Activated CD8-positive, alpha-beta memory T cell treated with anti-CD3 and anti-CD28 coated beads, Interleukin-2, amount 10 ng/mL, durations not matched to agents 7 days and 5 days (primary cell): ENCODE data around the gene TNFAIP3. TPM values are rescaled to one million over a fixed set of nuclear protein-coding genes. Genes with fewer than 3 reads are reported as not detected.

ENCODE experiments used
- ATAC-seq: fragments of 150-1000 bp; cut with Tn5 transposase; one replicate; pipeline ENCODE4 v1.10.0; 2021; ENCODE audit warnings: moderate library complexity
- CTCF ChIA-PET: fragments of 350-600 bp; sonication (Branson Sonifier 250); formaldehyde crosslinking; loops from one replicate; lab custom pipeline; 2021; ENCODE audit warnings: antibody characterized with exemption; lab: Charles Lee
- DNase-seq: peaks from one replicate; pipeline ENCODE4 v3.0.0-alpha.2; 2020
- H3K27ac Mint-ChIP-seq: one replicate; pipeline ENCODE4 v1.8.0; 2021; ENCODE audit warnings: mild to moderate bottlenecking, mixed read lengths
- H3K27me3 Mint-ChIP-seq: one replicate; pipeline ENCODE4 v1.8.0; 2021; ENCODE audit warnings: mixed read lengths
- H3K36me3 Mint-ChIP-seq: one replicate; pipeline ENCODE4 v1.8.0; 2021; ENCODE audit warnings: mild to moderate bottlenecking, mixed read lengths
- H3K4me1 Mint-ChIP-seq: one replicate; pipeline ENCODE4 v1.8.0; 2021; ENCODE audit warnings: mixed read lengths
- H3K4me3 Mint-ChIP-seq: one replicate; pipeline ENCODE4 v1.8.0; 2021; ENCODE audit warnings: mild to moderate bottlenecking, moderate library complexity, mixed read lengths
- H3K9me3 Mint-ChIP-seq: one replicate; pipeline ENCODE4 v1.8.0; 2022; ENCODE audit warnings: low read depth, mixed read lengths
- total RNA-seq, 2 experiments: library from RNA; stranded (reverse); gene quantifications; one replicate each; pipeline ENCODE4 v1.2.3, GENCODE V29; 2021

TNFAIP3 gene
- total RNA-seq, result 100 to 1,000 TPM in 1 of 2 experiments, 10 to 100 TPM in 1; 86.7 to 225 TPM

DNA sequence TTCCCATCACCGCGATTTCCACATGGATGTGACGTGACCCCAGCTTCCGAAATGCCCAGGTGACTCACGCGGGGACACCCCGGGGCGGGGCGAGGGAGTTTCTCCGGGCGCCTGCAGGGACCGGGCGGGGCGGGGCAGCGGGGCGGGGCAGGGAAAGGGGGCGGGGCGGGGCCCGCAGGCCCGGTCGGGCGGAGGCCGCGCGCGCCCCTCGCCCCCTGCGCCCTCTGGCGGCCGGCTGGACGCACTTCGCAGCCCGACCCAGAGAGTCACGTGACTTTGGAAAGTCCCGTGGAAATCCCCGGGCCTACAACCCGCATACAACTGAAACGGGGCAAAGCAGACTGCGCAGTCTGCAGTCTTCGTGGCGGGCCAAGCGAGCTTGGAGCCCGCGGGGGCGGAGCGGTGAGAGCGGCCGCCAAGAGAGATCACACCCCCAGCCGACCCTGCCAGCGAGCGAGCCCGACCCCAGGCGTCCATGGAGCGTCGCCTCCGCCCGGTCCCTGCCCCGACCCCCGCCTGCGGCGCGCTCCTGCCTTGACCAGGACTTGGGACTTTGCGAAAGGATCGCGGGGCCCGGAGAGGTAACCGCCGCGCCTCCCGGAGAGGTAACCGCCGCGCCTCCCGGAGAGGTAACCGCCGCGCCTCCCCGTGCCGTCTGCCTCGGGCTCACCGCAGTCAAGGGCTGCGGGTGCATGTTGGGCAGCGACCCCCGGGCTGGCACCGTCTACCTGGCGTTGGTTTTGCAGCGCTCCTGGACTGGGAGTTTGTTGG, at the start of gene TNFAIP3:
Gene TNFAIP3 (plus strand): TSS at position 346 of the 771 bp plus-strand sequence. CDS start 3,969 bp downstream, outside the sequence.
- Mint-ChIP-seq H3K9me3 (no peaks in the 10 kb centered on the region), H3K4me1 (peaks cover 42% of the 10 kb centered on the region), H3K36me3 (peaks cover 37% of the 10 kb centered on the region), H3K27me3 (no peaks in the 10 kb centered on the region), H3K27ac (peak within 1 kb of the TSS; percentile 93), H3K4me3 (peak within 1 kb of the TSS; percentile 79)
- CTCF ChIA-PET, result interaction anchor here (0.6 to 13.4 kb wide), 39 partner anchors 9 to 214 kb away, joined by 3 to 273 read pairs (median 6); no protein-coding TSS in a partner anchor
- peak; percentile 80 for ATAC-seq
- DNase-seq, result peak; percentile 96

DNA sequence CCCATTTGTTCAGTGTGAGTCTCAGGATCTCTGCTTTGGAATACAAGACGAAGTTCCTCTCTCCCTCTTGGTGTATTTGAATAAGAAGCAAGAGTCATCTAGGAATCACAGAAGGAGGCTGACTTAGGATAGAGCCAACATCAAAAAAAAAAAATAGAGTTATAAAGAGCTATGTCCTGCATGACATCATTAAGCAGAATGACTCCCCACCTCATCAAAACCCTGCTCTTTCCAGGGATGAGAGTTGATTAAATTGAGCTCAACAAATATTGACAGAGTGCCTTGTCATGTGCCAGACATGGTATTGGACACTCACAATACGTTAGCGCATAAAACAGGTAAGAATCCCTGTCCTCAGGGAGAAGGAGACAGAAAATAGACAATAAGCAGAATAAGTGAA, 48.6 kb upstream of the TNFAIP3 start:
- Mint-ChIP-seq H3K27ac (peak overlapping the region; percentile 51), H3K27me3 (no peaks in the 10 kb centered on the region), H3K36me3 (peaks cover 1% of the 10 kb centered on the region), H3K4me1 (peaks cover 62% of the 10 kb centered on the region), H3K4me3 (no peak overlapping the region), H3K9me3 (no peaks in the 10 kb centered on the region)
- no peak for DNase-seq
- CTCF ChIA-PET, result interaction anchor here (0.7 to 1.3 kb wide), 3 partner anchors 9 to 19 kb away, joined by 3 to 5 read pairs (median 4); no protein-coding TSS in a partner anchor
- ATAC-seq, result no peak

DNA sequence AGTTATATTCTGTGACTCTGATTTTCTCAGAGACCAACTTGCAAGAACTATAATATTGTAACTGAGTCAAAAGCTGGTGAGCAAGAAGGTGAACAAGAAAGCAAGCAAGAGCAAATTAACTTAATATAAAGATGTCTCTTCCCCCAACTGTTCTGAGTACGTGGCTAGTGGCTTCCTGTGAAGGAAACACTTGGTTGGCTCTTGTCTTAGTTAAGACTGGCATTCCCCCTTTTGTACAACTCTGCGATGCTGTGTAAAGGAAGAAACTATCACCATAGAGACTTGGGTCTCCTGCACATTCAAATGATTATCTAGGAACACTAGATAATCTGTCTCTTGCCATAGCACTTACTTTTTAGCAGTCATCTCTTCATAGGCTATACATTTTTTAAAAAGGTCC, 47.3 kb upstream of the TNFAIP3 start:
- H3K36me3 Mint-ChIP-seq, result peaks cover 1% of the 10 kb centered on the region
- no peak for DNase-seq
- no peaks in the 10 kb centered on the region for H3K27me3 Mint-ChIP-seq
- H3K4me3 Mint-ChIP-seq, result peak overlapping the region; percentile 10
- CTCF ChIA-PET, result interaction anchor here (0.9 to 1.9 kb wide), 3 partner anchors 8 to 112 kb away, joined by 3 to 5 read pairs (median 3); no protein-coding TSS in a partner anchor
- peak overlapping the region; percentile 86 for H3K27ac Mint-ChIP-seq
- peak; percentile 53 for ATAC-seq
- H3K9me3 Mint-ChIP-seq, result no peaks in the 10 kb centered on the region
- H3K4me1 Mint-ChIP-seq, result peaks cover 74% of the 10 kb centered on the region

DNA sequence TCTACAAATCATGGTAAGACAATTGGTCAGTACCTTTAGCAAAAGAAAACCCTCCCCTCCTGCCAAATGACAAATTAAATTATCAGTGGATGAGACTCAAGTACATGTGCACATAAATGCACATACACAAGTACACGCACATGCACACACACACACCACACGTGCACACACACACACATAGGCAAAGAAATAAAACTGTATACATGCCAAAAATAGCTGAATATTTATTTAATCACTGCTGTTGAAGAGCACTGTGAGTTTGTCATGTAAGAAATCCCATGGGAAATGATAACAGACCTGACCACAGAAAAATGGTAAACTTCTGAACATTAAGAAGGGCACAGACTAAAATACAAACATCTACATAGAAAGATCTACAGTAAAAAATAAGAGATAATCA, 46.6 kb upstream of the TNFAIP3 start:
- H3K4me3 Mint-ChIP-seq, result no peak overlapping the region
- DNase-seq (no peak), ATAC-seq (no peak)
- H3K36me3 Mint-ChIP-seq, result peaks cover 1% of the 10 kb centered on the region
- peaks cover 81% of the 10 kb centered on the region for H3K4me1 Mint-ChIP-seq
- no peaks in the 10 kb centered on the region for H3K27me3 Mint-ChIP-seq
- CTCF ChIA-PET, result interaction anchor here (0.9 to 1.9 kb wide), 4 partner anchors 8 to 112 kb away, joined by 3 to 5 read pairs (median 3); partner anchors contain the start of gene TNFAIP3
- H3K27ac Mint-ChIP-seq, result peak overlapping the region; percentile 86
- H3K9me3 Mint-ChIP-seq, result no peaks in the 10 kb centered on the region

DNA sequence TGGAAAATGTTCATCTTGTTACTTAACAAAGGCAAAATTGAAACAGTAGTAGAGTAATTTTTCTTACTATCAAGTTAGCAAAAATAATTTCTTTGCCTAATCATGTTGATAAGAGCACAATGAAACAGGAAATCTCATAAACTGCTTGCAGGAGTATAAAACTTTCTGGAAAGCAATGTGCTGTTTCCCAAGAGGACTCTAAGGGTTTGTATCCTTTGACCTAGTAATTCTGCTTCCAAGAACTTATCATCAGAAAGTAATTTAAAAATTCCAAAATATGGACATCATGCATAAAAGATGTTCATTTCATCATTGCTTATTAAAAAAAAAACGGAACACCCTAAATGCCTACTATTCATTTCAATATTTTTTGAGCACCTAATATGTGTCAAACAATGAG, 46.1 kb upstream of the TNFAIP3 start:
- ATAC-seq, result no peak
- H3K27me3 Mint-ChIP-seq, result no peaks in the 10 kb centered on the region
- no peak for DNase-seq
- peaks cover 82% of the 10 kb centered on the region for H3K4me1 Mint-ChIP-seq
- CTCF ChIA-PET, result interaction anchor here (1.0 to 1.9 kb wide), 2 partner anchors 10 to 46 kb away, joined by 3 to 5 read pairs; partner anchors contain the start of gene TNFAIP3
- no peaks in the 10 kb centered on the region for H3K9me3 Mint-ChIP-seq
- no peak overlapping the region for H3K27ac Mint-ChIP-seq
- H3K4me3 Mint-ChIP-seq, result no peak overlapping the region
- peaks cover 1% of the 10 kb centered on the region for H3K36me3 Mint-ChIP-seq

DNA sequence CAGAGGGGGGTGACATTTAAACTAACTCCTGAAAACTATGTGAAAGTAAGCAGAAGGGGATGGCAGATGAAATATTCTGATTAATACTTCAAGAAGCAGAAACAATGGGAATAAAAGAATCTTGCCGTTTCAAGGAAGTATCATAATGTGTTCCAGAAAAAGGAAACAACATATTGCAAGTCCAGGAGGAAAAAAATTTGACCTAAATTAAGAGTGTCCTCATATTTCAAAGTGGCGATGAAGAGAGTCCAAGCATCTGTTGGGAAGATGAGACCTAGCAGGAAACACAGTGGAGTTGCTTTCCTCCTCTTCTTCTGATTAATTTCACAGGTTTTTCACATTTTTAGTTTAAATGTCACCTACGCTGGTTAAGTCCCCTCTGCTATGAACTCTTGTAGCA, 45.6 kb upstream of the TNFAIP3 start:
- Mint-ChIP-seq H3K27me3 (no peaks in the 10 kb centered on the region), H3K27ac (no peak overlapping the region), H3K4me3 (no peak overlapping the region), H3K9me3 (no peaks in the 10 kb centered on the region), H3K4me1 (peaks cover 78% of the 10 kb centered on the region), H3K36me3 (no peaks in the 10 kb centered on the region)
- DNase-seq, result no peak
- no peak for ATAC-seq
- CTCF ChIA-PET, result no interaction called here

DNA sequence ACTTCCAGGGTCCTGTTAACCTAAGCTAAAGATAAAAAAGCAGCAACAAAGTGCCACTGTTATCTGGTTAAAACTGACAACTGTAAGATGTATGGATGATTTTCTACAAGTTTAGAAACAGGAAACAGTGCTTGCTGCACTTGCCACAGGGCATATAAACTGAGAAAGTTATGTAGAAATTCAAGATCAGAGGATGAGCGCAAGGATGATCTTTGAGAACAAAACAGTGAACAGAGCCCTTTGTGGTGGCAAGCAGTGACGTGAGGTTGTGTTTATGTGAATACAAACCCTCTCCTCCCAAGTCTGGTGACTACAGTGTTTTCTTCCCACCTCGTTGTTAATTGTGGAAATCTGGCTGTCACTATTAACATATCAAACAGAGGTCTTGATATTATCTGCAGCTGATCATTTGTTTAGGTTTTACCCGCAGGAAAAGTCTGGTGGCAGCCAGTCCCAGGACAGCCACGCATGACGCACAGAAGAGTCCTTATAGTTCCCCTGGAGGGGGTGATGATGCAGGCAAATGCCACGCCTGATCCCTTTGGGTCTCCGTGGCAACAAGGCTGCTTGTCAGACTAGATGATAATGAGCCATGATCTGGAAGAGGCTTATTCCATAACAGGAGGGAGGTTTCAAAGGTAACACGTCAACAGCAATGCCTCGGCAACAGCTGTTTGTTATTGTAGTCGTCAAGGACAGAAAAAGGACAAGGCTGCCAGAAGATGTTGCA, 43.1 kb upstream of the TNFAIP3 start:
- Mint-ChIP-seq H3K27ac (peak overlapping the region; percentile 98), H3K4me3 (peak overlapping the region; percentile 65), H3K27me3 (no peaks in the 10 kb centered on the region), H3K9me3 (no peaks in the 10 kb centered on the region), H3K4me1 (peaks cover 77% of the 10 kb centered on the region), H3K36me3 (peaks cover 1% of the 10 kb centered on the region)
- CTCF ChIA-PET, result interaction anchor here (0.7 to 3.0 kb wide), 12 partner anchors 9 to 181 kb away, joined by 3 to 14 read pairs (median 4); partner anchors contain the start of gene TNFAIP3
- DNase-seq (peak; percentile 83), ATAC-seq (peak; percentile 79)

DNA sequence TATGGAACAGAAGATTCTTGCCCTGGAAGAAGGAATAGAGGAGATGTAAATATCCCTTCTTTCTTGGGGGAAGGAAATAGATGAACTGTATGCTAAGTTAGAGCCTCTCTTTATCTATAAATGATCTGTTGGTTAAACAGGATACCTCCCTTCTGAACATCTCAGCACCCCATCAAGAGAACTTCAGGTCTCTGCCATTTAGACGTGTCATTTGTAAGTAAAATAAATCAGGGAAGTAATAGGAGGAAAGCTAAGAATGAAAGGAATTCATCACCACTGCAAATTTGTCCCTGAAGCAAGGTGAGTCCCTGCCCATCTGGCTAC, 42.5 kb upstream of the TNFAIP3 start:
- no peaks in the 10 kb centered on the region for H3K27me3 Mint-ChIP-seq
- DNase-seq (no peak), ATAC-seq (no peak)
- CTCF ChIA-PET, result interaction anchor here (0.6 to 3.0 kb wide), 14 partner anchors 9 to 180 kb away, joined by 3 to 14 read pairs (median 4); partner anchors contain the start of gene TNFAIP3
- H3K4me3 Mint-ChIP-seq, result peak overlapping the region; percentile 65
- peak overlapping the region; percentile 98 for H3K27ac Mint-ChIP-seq
- no peaks in the 10 kb centered on the region for H3K9me3 Mint-ChIP-seq
- peaks cover 80% of the 10 kb centered on the region for H3K4me1 Mint-ChIP-seq
- H3K36me3 Mint-ChIP-seq, result peaks cover 1% of the 10 kb centered on the region

DNA sequence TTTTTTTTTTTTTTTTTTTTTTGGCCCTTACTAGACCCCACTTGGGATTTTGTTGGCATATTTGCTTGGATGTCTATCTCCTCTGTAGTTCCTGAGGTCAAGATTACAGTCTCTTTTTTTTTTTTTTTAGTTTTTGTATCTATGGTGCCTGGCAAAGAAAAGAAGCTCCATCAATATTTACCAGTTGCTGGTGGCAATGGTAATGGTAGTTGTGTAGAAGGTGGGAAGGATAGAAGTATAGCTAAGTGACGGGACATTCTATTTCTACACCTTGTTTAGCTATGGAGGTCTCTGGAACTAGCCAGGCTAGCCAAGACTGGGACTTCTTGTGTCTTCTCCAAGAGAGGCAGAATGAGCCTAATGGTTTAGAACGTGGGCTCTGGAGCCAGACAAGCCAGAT, 42.2 kb upstream of the TNFAIP3 start:
- CTCF ChIA-PET, result interaction anchor here (0.6 to 3.0 kb wide), 12 partner anchors 8 to 149 kb away, joined by 3 to 14 read pairs (median 4); partner anchors contain the start of gene TNFAIP3
- Mint-ChIP-seq H3K27me3 (no peaks in the 10 kb centered on the region), H3K27ac (peak overlapping the region; percentile 98), H3K4me3 (no peak overlapping the region), H3K4me1 (peaks cover 80% of the 10 kb centered on the region), H3K9me3 (no peaks in the 10 kb centered on the region), H3K36me3 (peaks cover 1% of the 10 kb centered on the region)
- ATAC-seq (no peak), DNase-seq (no peak)

DNA sequence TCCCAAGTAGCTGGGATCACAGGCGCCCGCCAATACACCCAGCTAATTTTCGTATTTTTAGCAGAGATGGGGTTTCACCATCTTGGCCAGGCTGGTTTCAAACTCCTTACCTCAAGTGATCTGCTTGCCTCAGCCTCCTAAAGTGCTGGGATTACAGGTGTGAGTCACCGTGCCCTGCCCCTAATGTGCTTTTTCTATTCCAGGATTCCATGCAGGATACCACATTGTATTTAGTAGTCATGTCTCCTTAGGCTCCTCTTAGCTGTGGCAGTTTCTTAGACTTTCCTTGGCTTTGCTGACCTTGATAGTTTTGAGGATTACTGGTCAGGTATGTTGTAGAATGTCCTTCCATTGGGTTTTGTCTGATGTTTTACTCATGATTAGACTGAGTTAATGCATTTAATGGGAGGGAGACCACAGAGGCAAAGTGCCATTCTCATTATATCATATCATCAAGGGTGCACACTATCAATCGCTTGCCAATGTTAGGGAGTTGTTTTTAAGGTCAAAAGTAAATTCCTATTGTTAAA, 39.6 kb upstream of the TNFAIP3 start:
- peak overlapping the region; percentile 90 for H3K27ac Mint-ChIP-seq
- DNase-seq (no peak), ATAC-seq (no peak)
- CTCF ChIA-PET, result interaction anchor here (0.7 to 1.8 kb wide), 5 partner anchors 8 to 278 kb away, joined by 3 to 5 read pairs (median 3); no protein-coding TSS in a partner anchor
- no peak overlapping the region for H3K4me3 Mint-ChIP-seq
- peaks cover 75% of the 10 kb centered on the region for H3K4me1 Mint-ChIP-seq
- no peaks in the 10 kb centered on the region for H3K9me3 Mint-ChIP-seq
- peaks cover 5% of the 10 kb centered on the region for H3K36me3 Mint-ChIP-seq
- H3K27me3 Mint-ChIP-seq, result no peaks in the 10 kb centered on the region

DNA sequence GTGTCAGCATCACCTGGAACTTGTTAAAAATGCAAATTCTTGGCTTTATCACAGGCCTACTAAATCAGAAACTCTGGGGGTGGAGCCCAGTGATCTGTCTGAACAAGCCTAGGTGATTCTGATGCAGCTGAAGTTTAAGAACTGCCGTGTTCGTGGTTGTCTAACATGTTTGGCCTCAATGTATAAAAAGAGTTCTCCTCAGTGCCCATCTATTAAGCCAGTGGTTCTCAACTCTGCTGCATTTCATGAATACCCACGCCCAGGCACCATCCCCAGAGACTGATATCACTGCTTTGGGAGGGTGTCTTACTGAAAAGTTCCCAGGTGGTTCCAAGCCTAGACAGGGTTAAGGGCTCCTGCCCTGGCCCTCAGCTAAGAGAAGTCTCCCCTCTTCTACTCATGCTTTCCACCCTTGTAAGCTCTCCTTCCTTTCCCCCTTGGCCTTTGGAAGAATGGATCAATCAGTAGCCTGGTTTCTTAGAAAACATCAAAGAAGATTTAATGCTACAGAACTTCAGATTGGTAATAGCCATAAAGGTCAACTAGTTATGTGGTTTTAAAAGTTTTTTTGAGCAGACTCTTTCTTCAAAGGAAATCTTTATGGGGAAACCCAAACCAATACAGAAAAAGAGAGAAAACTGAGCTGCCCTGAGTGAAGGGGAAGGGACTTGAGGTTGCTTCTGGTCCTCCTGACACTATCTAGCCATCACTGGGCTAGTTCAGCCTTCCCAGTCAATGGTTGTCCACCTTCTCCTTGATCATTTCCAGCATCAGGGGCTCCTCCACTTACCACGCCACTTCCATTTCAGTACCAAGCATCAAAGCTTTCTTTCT, 38.9 kb upstream of the TNFAIP3 start:
- CTCF ChIA-PET, result interaction anchor here (1.0 to 2.1 kb wide), 6 partner anchors 8 to 120 kb away, joined by 3 to 8 read pairs (median 3); no protein-coding TSS in a partner anchor
- Mint-ChIP-seq H3K4me1 (peaks cover 71% of the 10 kb centered on the region), H3K36me3 (peaks cover 6% of the 10 kb centered on the region), H3K27me3 (no peaks in the 10 kb centered on the region), H3K9me3 (no peaks in the 10 kb centered on the region), H3K4me3 (no peak overlapping the region), H3K27ac (peak overlapping the region; percentile 90)
- DNase-seq, result peak; percentile 61
- ATAC-seq, result peak; percentile 25

DNA sequence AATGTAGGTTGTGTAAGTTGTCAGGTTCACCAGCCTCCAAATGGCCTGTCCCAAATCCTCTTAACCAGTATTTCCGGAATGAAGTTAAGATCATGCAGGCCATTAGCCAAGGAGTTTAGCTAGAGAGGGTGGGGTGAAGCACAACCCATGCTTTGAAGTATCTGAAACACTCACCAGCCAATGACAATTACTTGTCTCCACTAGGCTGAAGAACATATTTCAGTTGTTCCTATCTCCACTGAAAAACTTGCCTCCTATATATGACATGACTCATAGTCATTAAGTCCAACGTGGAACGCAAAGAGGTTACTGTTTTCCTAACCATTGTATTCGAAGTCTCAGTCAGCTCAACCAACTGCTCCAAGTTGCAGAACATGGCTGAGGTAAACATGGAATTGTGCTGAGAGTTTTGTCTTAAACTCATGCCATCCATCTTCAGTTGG, 37.4 kb upstream of the TNFAIP3 start:
- Mint-ChIP-seq H3K27me3 (no peaks in the 10 kb centered on the region), H3K4me1 (peaks cover 56% of the 10 kb centered on the region), H3K36me3 (peaks cover 11% of the 10 kb centered on the region), H3K4me3 (no peak overlapping the region), H3K9me3 (no peaks in the 10 kb centered on the region), H3K27ac (peak overlapping the region; percentile 90)
- ATAC-seq, result no peak
- CTCF ChIA-PET, result interaction anchor here (2.1 kb wide), 1 partner anchor 35 kb away, joined by 8 read pairs; no protein-coding TSS in a partner anchor
- no peak for DNase-seq
